GM12891 (cell line): Measurements from ENCODE around the gene HOXA9.

Experiments used
- DNase-seq: peaks from one replicate; pipeline ENCODE4 v3.0.0; 2011; ENCODE audit warnings: low spot score; ENCODE audit not compliant: insufficient read length
- FAIRE-seq: peaks from 2 replicates; lab custom pipeline; 2011; peaks lifted over from hg19 to GRCh38; lab: Jason Lieb, UNC
- PAX5 ChIP-seq: IDR thresholded peaks from 2 replicates; pipeline ENCODE4 v1.6.1; 2011; ENCODE audit warnings: low read length, moderate library complexity, mild to moderate bottlenecking; ENCODE audit not compliant: insufficient read depth, severe bottlenecking
- POLR2A ChIP-seq: IDR thresholded peaks from 2 replicates; pipeline ENCODE4 v1.6.1; 2011; ENCODE audit warnings: low read depth, low read length, control low read depth
- POLR2AphosphoS5 ChIP-seq: IDR thresholded peaks from 2 replicates; pipeline ENCODE4 v1.6.1; 2011; ENCODE audit warnings: low read depth, low read length, control low read depth
- POU2F2 ChIP-seq: IDR thresholded peaks from 2 replicates; pipeline ENCODE4 v1.6.1; 2011; ENCODE audit warnings: low read depth, mild to moderate bottlenecking, control low read depth, low read length, moderate library complexity
- SPI1 ChIP-seq: IDR thresholded peaks from 2 replicates; pipeline ENCODE4 v1.6.1; 2011; ENCODE audit warnings: low read depth, low read length, control low read depth
- TAF1 ChIP-seq: IDR thresholded peaks from 2 replicates; pipeline ENCODE4 v1.6.1; 2011; ENCODE audit warnings: low read depth, low read length, control low read depth

The HOXA9 gene

GRCh38 chr7:27164367-27165088 is 809 bp downstream of the HOXA9 start:
- TF ChIP-seq PAX5 (no peak), TAF1 (no peak), SPI1 (no peak), POLR2A (no peak), POU2F2 (no peak), POLR2AphosphoS5 (no peak)
- no peak for DNase-seq
- no peak for FAIRE-seq

DNA sequence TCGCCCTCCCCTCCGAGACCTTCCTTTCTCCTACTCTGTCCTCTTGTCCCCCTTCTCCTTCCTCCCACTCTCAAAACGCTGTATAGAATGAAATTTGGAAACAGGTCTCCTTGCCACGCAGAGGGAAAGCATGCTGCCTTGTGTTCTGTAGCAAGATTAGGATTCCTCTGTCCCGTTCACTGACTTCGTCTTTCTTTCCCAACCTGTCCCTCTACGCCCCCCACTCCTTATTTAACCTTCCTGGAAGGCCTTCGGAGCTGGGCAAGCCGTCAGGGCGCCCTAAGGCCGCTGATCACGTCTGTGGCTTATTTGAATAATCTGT is 1.3 kb downstream of the HOXA9 start:
- DNase-seq (no peak), FAIRE-seq (no peak)
- TF ChIP-seq POU2F2, result no peak
- TF ChIP-seq POLR2AphosphoS5, result no peak
- no peak for TF ChIP-seq POLR2A
- no peak for TF ChIP-seq SPI1
- no peak for TF ChIP-seq PAX5
- no peak for TF ChIP-seq TAF1

- DNase-seq (no peak), FAIRE-seq (no peak)
- TF ChIP-seq PAX5 (no peak), POLR2AphosphoS5 (no peak), SPI1 (no peak), POU2F2 (no peak), POLR2A (no peak), TAF1 (no peak)
Measured at GRCh38 chr7:27163288-27164044, 1.9 kb downstream of the HOXA9 start.

- FAIRE-seq, result no peak
- no peak for DNase-seq
- TF ChIP-seq SPI1, result no peak
- TF ChIP-seq POLR2A, result no peak
- no peak for TF ChIP-seq TAF1
Measured at GRCh38 chr7:27162561-27163287, 2.6 kb downstream of the HOXA9 start.

- TF ChIP-seq TAF1 (no peak), SPI1 (no peak), POLR2AphosphoS5 (no peak), PAX5 (no peak), POLR2A (no peak), POU2F2 (no peak)
- FAIRE-seq (no peak), DNase-seq (no peak)
Measured at GRCh38 chr7:27161721-27162560, 3.4 kb downstream of the HOXA9 start.

DNA sequence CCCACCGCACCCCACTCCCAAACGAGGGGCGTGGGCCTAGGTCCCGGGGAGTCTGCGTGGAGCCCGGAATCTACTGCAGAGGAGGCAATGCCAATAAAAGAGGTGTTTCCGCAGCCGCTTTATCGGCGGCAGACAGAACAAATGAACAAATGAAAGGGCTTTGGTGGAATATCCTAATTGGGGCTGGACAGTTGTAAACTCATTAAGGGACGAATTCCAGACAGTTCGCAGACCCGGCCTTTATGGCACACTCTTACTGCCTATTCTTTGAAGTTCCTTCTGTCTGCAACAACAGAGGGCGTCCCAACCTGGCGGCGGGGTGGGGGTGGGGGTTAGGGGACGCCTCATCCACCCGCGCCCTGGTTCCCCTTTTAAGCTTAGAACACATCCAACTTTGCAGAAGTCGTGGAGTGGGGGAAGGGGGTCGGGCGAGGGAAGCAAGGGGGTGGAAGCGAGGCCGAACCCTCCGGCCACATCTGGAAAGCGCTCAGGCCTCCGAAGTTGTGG is 4.1 kb downstream of the HOXA9 start:
- FAIRE-seq, result no peak

GRCh38 chr7:27160546-27161213 is 4.7 kb downstream of the HOXA9 start:
- FAIRE-seq (peak; percentile 86), DNase-seq (peak; percentile 90)
- TF ChIP-seq TAF1, result no peak
- no peak for TF ChIP-seq PAX5
- no peak for TF ChIP-seq SPI1
- no peak for TF ChIP-seq POLR2AphosphoS5
- no peak for TF ChIP-seq POU2F2
- no peak for TF ChIP-seq POLR2A

More for the DNA sequence above, 4.1 kb downstream of the HOXA9 start:
- no peak for DNase-seq
- no peak for TF ChIP-seq TAF1
- TF ChIP-seq PAX5, result no peak
- no peak for TF ChIP-seq POLR2A
- TF ChIP-seq POLR2AphosphoS5, result no peak
- no peak for TF ChIP-seq POU2F2
- no peak for TF ChIP-seq SPI1

DNA sequence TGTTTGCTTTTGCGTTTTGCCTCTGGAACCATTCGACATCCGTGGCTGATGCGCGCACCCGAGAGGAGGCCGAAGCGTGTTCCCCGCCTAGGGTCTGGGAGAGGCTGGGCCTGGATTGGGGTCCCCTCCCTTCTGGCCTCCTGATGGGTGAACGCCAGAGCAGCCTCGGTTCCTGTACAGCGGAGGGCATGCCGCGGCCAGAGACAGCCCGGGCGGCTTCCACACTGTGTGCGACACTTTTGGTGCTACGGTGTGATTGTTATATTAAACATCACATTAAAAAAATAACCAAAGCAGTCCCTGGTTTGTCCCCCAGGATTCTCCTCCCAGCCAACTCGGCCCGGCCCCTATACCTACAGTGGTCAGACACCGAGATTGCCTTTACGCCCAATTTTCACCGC is 5.2 kb downstream of the HOXA9 start:
- FAIRE-seq, result no peak
- no peak for DNase-seq
- TF ChIP-seq PAX5, result no peak
- no peak for TF ChIP-seq SPI1
- TF ChIP-seq TAF1, result no peak
- no peak for TF ChIP-seq POU2F2
- TF ChIP-seq POLR2A, result no peak

- DNase-seq (no peak), FAIRE-seq (no peak)
Measured at GRCh38 chr7:27159266-27160144, 5.8 kb downstream of the HOXA9 start.

More at GRCh38 chr7:27159266-27160144, 5.8 kb downstream of the HOXA9 start:
- TF ChIP-seq SPI1 (no peak), TAF1 (no peak), POU2F2 (no peak), PAX5 (no peak), POLR2A (no peak), POLR2AphosphoS5 (no peak)
